SK-N-SH treated with all-trans-retinoic acid at 6 μM for 48 hours (cell line): ENCODE measurements around the gene CD46.

Experiments
- ATAC-seq: fragments of 200-7000 bp; cut with Tn5 transposase; 3 replicates; pipeline ENCODE4 v1.9.1; 2020; ENCODE audit warnings: mild to moderate bottlenecking, moderate library complexity
- ARNTL ChIP-seq: fragments of 450-650 bp; formaldehyde crosslinking; IDR thresholded peaks from 2 replicates; pipeline ENCODE4 v1.5.0; 2020; ENCODE audit warnings: low read depth, mild to moderate bottlenecking, moderate library complexity, borderline replicate concordance
- BACH2 ChIP-seq: fragments of 250-450 bp; sonication (Bioruptor Pico); IDR thresholded peaks from 2 replicates; pipeline ENCODE4 v1.9.0; 2021; ENCODE audit warnings: mild to moderate bottlenecking, borderline replicate concordance
- CREB5 ChIP-seq: fragments of 250-450 bp; sonication (Bioruptor Pico); IDR thresholded peaks from 2 replicates; pipeline ENCODE4 v1.5.1; 2020; ENCODE audit warnings: low read depth, mild to moderate bottlenecking, moderate library complexity
- ESRRG ChIP-seq: fragments of 250-450 bp; sonication (Bioruptor Pico); IDR thresholded peaks from 2 replicates; pipeline ENCODE4 v1.6.1; 2021; ENCODE audit warnings: mild to moderate bottlenecking
- GLIS3 ChIP-seq: fragments of 250-450 bp; sonication (Bioruptor Pico); IDR thresholded peaks from 2 replicates; pipeline ENCODE4 v1.5.0; 2020; ENCODE audit warnings: mild to moderate bottlenecking, moderate library complexity
- ISL1 ChIP-seq: fragments of 250-450 bp; sonication (Bioruptor Pico); IDR thresholded peaks from 2 replicates; pipeline ENCODE4 v2.1.2; 2022; ENCODE audit warnings: mild to moderate bottlenecking, moderate library complexity
- OSR1 ChIP-seq: fragments of 250-450 bp; sonication (Bioruptor Pico); IDR thresholded peaks from 2 replicates; pipeline ENCODE4 v1.8.0; 2022; ENCODE audit warnings: moderate library complexity, mild to moderate bottlenecking, inconsistent platforms
- PATZ1 ChIP-seq: fragments of 250-450 bp; sonication (Bioruptor Pico); IDR thresholded peaks from 2 replicates; pipeline ENCODE4 v1.8.0; 2020; ENCODE audit warnings: mild to moderate bottlenecking, moderate library complexity, borderline replicate concordance
- POU6F1 ChIP-seq: fragments of 250-450 bp; sonication (Bioruptor Pico); IDR thresholded peaks from 2 replicates; pipeline ENCODE4 v1.8.0; 2021; ENCODE audit warnings: low read depth, mild to moderate bottlenecking, moderate library complexity, borderline replicate concordance
- PPARA ChIP-seq: fragments of 250-450 bp; sonication (Bioruptor Pico); IDR thresholded peaks from 2 replicates; pipeline ENCODE4 v1.5.0; 2020; ENCODE audit warnings: mild to moderate bottlenecking, borderline replicate concordance
- RARB ChIP-seq: fragments of 250-450 bp; sonication (Bioruptor Pico); IDR thresholded peaks from 2 replicates; pipeline ENCODE4 v1.8.0; 2021; ENCODE audit warnings: mild to moderate bottlenecking, moderate library complexity
- SNAI2 ChIP-seq: fragments of 250-450 bp; sonication (Bioruptor Pico); IDR thresholded peaks from 2 replicates; pipeline ENCODE4 v1.5.0; 2020; ENCODE audit warnings: mild to moderate bottlenecking, moderate library complexity
- TCF4 ChIP-seq: fragments of 250-450 bp; sonication (Bioruptor Pico); IDR thresholded peaks from 2 replicates; pipeline ENCODE4 v1.8.0; 2021; ENCODE audit warnings: mild to moderate bottlenecking, moderate library complexity, borderline replicate concordance
- TOX ChIP-seq: fragments of 250-450 bp; sonication (Bioruptor Pico); IDR thresholded peaks from 2 replicates; pipeline ENCODE4 v1.8.0; 2021; ENCODE audit warnings: mild to moderate bottlenecking, moderate library complexity, borderline replicate concordance
- TSHZ2 ChIP-seq: fragments of 250-450 bp; sonication (Bioruptor Pico); IDR thresholded peaks from 2 replicates; pipeline ENCODE4 v1.5.0; 2020; ENCODE audit warnings: mild to moderate bottlenecking, moderate library complexity
- ZC3H10 ChIP-seq: fragments of 250-450 bp; sonication (Bioruptor Pico); IDR thresholded peaks from 2 replicates; pipeline ENCODE4 v1.5.1; 2021; ENCODE audit warnings: mild to moderate bottlenecking, moderate library complexity
- ZFP3 ChIP-seq: fragments of 250-450 bp; sonication (Bioruptor Pico); IDR thresholded peaks from 2 replicates; pipeline ENCODE4 v1.5.0; 2020; ENCODE audit warnings: mild to moderate bottlenecking, moderate library complexity
- ZFP30 ChIP-seq: fragments of 450-650 bp; formaldehyde crosslinking; IDR thresholded peaks from 2 replicates; pipeline ENCODE4 v1.5.0; 2022; ENCODE audit warnings: mild to moderate bottlenecking, moderate library complexity
- ZNF565 ChIP-seq: fragments of 450-650 bp; formaldehyde crosslinking; conservative IDR thresholded peaks from 2 replicates; pipeline ENCODE4 v1.5.0; 2020; ENCODE audit warnings: low read depth, mild to moderate bottlenecking, moderate library complexity
- ZNF70 ChIP-seq: fragments of 450-650 bp; formaldehyde crosslinking; IDR thresholded peaks from 2 replicates; pipeline ENCODE4 v1.5.0; 2020; ENCODE audit warnings: mild to moderate bottlenecking, moderate library complexity
- ZNF8 ChIP-seq: fragments of 450-650 bp; formaldehyde crosslinking; IDR thresholded peaks from 2 replicates; pipeline ENCODE4 v1.5.0; 2020; ENCODE audit warnings: mild to moderate bottlenecking, moderate library complexity
- TF ChIP-seq, protein P1 (sequence below): fragments of 250-450 bp; sonication (Bioruptor Pico); IDR thresholded peaks from 2 replicates; pipeline ENCODE4 v1.5.1; 2021; ENCODE audit warnings: mild to moderate bottlenecking, moderate library complexity

CD46 gene

GRCh38 chr1:207812778-207813511 lies 61.1 kb downstream of the CD46 start:
- no peak for ATAC-seq
- no peak for TF ChIP-seq CREB5
- no peak for TF ChIP-seq TOX (CRISPR knock-in tag)
- no peak for TF ChIP-seq RARB (CRISPR knock-in tag)
- TF ChIP-seq GLIS3 (CRISPR knock-in tag), result no peak
- no peak for TF ChIP-seq TSHZ2
- no peak for TF ChIP-seq POU6F1
- TF ChIP-seq PPARA (CRISPR knock-in tag), result no peak
- no peak for TF ChIP-seq ZC3H10 (CRISPR knock-in tag)
- TF ChIP-seq PATZ1 (CRISPR knock-in tag), result no peak
- no peak for TF ChIP-seq ARNTL (CRISPR knock-in tag)
- TF ChIP-seq ZNF565 (CRISPR knock-in tag), result no peak
- TF ChIP-seq ZFP30 (CRISPR knock-in tag), result no peak

GRCh38 chr1:207813512-207813881 lies 61.6 kb downstream of the CD46 start:
- ATAC-seq, result no peak
- no peak for TF ChIP-seq OSR1
- no peak for TF ChIP-seq CREB5
- TF ChIP-seq ZC3H10 (CRISPR knock-in tag), result no peak
- TF ChIP-seq SNAI2 (CRISPR knock-in tag), result no peak
- no peak for TF ChIP-seq TSHZ2
- TF ChIP-seq ARNTL (CRISPR knock-in tag), result no peak
- TF ChIP-seq TCF4 (CRISPR knock-in tag), result no peak
- no peak for TF ChIP-seq ISL1 (CRISPR knock-in tag)
- TF ChIP-seq ZFP30 (CRISPR knock-in tag), result no peak
- TF ChIP-seq RARB (CRISPR knock-in tag), result no peak
- no peak for TF ChIP-seq BACH2 (CRISPR knock-in tag)
- no peak for TF ChIP-seq ZFP3 (CRISPR knock-in tag)
- no peak for TF ChIP-seq ESRRG (CRISPR knock-in tag)
- no peak for TF ChIP-seq ZNF8 (CRISPR knock-in tag)
- no peak for TF ChIP-seq GLIS3 (CRISPR knock-in tag)
- TF ChIP-seq PATZ1 (CRISPR knock-in tag), result no peak
- TF ChIP-seq, protein P1, sequence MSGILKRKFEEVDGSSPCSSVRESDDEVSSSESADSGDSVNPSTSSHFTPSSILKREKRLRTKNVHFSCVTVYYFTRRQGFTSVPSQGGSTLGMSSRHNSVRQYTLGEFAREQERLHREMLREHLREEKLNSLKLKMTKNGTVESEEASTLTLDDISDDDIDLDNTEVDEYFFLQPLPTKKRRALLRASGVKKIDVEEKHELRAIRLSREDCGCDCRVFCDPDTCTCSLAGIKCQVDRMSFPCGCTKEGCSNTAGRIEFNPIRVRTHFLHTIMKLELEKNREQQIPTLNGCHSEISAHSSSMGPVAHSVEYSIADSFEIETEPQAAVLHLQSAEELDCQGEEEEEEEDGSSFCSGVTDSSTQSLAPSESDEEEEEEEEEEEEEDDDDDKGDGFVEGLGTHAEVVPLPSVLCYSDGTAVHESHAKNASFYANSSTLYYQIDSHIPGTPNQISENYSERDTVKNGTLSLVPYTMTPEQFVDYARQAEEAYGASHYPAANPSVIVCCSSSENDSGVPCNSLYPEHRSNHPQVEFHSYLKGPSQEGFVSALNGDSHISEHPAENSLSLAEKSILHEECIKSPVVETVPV (CRISPR knock-in tag), result no peak
- TF ChIP-seq ZNF70, result no peak
- TF ChIP-seq TOX (CRISPR knock-in tag), result no peak
